ENCODE data around the gene PAGE2B.
A peak's percentile ranks its signal among the peaks of the same experiment; 100 is the strongest.
"Not testable (repeated sequence)": the region's sequence is repeated elsewhere in the genome, so short reads cannot be mapped to it uniquely, and the experiment has no call there.

The PAGE2B gene, protein sequence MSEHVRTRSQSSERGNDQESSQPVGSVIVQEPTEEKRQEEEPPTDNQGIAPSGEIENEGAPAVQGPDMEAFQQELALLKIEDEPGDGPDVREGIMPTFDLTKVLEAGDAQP

DNA sequence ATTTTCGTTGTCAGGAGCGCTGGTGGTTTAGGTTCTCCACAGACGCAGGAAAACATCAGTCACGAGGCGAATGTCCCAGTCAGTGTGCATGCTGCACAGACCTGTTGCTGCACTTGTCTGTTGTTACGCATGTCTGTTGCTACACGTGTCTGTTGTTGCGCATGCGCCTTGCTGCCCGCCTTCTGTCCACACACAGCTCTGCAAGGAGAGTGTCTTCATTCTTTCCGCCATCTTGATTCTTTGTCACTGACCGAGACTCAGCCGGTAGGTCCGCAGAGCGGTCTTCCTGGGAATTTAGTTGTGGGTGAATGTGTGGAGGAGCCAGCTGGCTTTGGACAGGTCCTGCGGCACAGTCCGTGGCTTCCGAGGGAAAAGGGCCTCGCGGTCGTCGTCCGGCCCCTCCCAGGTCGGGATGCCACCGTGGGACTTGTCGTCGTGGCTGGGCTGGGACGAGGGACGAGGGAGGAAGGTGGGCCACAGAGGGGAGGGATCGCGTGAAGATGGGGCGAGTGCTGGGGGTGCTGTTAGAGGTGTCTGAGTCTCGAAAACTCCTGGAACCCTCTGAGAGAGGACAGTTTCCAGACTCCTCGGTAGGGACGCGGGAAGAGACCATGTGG, at the start of gene PAGE2B:
Gene PAGE2B, plus strand, starts transcription at position 180 of the 617 bp plus-strand sequence. CDS start 1,012 bp downstream, outside the sequence.
- DNase-seq = no peak

DNA sequence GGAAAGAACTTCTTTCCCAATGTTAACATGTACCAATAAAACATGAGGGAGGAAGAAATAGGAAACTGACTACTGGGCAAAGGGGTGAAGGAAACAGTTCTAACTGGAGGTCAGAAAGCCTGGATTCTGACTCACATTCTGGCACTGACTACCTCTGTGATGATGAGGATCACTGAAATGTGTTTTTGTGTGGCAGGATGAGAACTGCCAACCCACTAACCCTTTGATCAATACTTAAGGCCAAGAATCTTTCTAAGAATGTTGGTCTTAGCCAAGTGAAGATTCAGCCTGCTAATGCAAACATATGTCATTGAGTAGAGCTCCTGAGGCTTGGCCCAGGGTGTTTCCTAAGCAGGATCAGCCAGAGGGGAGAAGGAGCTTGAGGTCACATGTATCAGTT, 48.7 kb upstream of the PAGE2B start:
- peak; percentile 5 for DNase-seq

DNA sequence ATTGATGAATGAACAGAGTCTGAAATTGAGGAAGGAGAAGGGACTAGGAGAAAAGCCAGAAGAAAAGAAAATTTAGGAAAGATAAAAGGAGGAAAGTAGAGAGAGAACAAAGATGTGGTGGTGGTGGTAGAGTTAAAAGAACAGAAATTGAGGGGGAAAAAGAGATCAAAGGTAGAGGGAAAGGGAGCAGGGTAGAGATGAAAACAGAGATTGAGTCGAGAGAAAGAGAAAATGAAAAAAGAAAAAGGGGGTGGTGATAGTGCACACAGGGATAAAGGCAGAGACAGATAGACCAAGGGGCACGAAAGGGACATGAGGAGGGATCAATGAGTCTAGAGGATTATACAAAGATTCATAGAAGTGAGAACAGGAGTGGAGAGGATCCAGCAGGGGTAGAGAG, 48.0 kb upstream of the PAGE2B start:
- DNase-seq = no peak

DNA sequence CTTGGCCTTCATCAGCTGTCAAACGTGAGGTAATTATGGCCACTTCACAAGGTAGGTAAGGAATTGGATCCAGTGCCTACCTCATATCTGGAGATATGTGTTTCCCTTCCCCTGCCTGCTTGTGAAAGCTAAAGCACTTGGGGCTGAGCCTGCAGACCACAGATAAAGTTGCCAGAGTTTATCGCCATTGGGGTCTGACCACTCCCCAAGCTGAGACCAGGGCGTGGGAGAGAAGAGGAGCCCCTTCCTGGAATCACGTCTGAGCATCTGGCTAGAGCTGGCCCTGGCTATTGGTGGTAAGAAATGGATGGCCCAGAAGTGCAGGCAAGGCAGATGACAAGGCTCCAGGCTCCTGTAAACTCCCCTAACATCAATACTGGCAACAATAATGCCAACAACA, 46.8 kb upstream of the PAGE2B start:
- DNase-seq = no peak

DNA sequence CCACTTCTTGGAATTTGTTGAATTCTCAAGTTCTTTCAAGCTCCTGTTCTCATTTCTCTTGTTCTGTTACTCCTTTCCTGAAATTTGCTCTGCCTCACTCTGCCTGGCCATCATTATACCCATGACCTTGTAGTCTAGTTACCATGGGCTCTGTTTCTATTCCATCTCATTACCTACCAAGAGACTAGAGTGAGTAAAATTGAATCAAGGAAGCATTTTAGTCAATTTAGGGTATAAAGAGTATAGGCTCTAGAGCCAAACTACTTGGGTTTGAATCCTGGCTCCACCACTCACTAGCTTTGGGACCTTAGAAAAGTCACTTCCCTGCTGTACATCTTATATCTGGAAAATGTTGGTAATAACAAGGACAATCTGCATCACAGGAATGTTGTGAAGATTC, 46.2 kb upstream of the PAGE2B start:
- DNase-seq = no peak

DNA sequence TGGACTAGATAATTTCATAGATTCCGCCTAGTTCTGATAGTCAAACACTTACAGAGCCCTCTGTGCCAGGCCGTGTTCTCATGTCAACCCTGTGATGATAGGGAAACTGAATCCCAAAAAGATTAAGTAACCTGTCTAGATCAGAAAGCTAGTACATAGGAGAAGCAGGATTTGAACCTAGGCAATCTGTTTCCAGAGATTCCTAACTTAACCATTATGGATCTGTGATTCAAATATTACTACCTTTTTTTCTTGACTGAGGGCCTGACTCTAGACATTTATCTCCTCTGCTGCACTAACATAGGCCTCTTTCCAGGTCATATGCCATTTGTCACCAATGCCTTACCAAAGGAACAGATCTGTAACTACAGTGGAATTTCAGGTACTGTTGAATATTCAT, 45.5 kb upstream of the PAGE2B start:
- no peak for DNase-seq

DNA sequence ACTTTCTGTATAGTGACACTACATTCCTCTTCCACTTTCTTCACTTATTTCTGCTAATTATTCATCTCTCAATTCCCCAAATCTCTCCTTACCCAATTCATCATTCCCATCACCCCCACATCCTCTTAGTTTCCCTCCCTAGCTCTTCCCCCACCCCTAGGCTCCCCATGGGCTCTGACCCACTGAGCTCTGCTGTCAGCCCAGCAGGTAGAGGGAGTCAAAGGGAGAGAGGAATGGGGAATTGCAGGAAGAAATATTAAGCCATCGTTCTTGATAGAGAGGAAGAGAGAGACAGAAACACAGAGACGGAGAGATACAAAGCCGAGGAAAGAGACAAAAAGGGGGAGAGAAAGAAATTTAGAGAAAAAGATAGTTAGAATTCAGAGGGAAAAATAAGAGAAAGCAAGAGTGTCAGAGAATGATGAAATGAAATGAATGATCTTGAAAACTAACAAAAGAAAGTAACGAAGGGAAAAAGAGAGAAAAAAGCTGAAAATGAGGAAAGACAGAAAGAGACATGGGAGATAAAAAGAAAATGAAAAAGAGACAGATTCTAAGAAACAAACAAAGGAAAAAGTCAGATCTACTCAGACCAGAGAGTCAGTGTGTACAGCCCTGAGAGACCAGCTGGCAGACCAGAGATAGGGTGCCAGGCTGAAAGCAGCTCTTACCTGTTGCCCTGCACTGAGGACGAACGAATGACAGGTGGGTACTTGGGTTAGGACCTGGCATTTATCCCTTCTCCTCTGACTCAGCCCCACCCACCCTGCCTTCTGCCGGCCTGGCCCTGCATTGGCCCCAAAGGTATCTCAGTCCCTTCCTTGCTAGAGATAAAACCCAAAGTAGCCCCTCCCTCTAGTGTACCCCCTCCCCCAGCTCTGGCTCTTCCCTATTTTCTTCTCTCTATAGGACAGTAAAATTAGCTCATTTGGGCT, 44.3 kb upstream of the PAGE2B start, which contains the start of gene ALAS2:
Gene ALAS2, minus strand, starts transcription at position 707 of the 935 bp plus-strand sequence. CDS start 4,977 bp downstream, outside the sequence.
- DNase-seq = no peak

DNA sequence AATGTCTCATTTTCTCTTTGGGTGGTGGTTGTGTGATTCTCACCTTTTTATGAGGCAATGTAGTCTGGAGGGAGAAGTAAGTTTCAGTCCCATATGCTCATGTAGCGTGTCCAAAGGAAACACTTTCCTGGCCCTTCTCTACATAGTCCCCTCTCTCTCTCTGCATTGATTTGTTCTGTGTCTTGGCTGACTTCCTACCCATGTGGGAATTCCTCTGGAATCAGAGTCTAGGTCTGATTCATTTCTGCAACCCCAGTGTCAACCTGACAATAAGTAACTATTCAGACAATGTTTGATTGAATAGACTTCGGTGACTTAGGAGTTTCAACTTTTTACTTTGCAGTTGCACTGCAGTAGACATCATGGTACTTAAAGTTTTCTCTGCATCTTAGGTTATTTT, 41.4 kb upstream of the PAGE2B start:
- DNase-seq = no peak

DNA sequence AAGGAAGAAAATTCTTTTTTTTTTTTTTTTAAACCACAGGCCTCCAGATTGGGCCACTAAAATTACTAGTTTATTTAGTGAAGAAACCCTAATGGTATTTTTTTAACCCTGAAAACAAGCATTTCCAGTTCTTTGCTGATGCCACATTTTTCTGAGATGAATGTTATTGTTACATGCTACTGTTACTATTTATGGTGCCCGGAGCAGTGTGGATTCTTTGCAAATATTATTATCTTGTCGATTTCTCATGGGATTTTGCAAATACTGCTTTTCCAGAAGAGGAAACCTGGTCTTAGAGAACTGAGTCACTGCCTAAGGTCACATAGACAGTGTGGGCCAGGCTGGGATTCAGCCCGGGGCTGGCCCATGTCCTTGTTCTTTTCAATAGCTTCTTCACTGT, 35.4 kb upstream of the PAGE2B start:
- no peak for DNase-seq

DNA sequence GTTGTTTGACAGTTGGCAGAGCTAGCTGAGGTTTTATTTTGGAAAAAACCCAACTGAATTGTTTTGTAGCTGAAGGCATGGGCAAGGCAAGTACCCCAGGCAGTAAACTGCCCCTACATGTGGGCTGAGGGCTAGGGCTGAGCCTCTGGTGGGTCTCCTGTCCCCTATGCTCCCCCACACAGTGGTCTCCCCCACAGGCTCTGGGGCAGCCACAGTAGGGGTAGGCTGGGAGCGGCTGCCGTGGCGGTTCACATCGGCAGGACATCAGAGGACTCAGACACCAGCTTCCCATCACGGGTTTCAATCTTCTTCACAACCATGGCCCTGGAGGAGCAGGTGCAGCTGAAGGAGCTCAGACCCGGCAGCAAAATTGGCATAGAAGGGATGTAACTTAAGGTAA, 33.3 kb upstream of the PAGE2B start:
- no peak for DNase-seq

DNA sequence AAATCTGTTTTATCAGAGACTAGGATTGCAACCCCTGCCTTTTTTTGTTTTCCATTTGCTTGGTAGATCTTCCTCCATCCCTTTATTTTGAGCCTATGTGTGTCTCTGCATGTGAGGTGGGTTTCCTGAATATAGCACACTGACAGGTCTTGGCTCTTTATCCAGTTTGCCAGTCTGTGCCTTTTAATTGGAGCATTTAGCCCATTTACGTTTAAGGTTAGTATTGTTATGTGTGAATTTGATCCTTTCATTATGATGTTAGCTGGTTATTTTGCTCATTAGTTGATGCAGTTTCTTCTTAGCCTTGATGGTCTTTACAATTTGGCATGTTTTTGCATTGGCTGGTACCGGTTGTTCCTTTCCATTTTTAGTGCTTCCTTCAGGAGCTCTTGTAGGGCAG, 24.2 kb upstream of the PAGE2B start:
- DNase-seq = not testable (repeated sequence)

DNA sequence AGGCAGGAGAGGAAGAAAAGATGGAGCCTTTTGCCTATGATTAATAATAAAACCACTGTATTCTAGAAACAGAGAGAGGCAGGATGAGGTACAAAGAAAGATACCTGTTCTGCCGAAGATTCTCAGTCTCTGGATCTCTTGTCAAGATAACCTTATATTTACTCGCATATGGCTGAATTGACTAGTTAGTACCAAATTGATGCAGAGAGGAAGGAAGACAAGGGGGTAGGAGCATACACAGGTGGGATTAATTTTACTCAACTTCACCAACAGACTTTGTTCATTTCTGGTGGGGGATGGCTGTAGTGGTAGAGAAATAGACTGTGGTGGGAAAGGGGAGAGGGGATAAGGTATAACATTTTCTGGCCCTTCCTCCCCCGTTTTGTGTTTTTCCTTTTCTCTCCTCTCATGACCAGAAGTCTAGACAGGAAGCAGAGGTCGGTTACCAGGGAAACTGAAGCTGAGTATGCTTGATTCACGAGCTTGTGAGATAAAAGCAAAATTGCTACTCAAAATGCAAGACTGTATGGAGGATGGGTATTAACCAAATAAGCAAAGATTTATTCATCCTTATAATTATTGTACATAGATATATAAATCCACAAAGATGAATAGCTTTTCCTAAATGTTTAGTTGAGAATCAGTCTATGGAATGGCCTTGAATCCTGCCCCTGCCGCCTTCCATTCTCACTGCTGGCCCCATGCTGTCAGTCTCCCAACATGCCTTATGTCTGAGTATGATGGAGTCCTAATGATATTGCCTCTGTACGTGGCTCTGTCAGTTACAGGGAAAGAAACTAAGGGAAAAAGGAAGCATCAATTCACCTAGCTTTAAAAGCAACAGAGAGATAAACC, 17.8 kb upstream of the PAGE2B start:
- DNase-seq = peak; percentile 38

DNA sequence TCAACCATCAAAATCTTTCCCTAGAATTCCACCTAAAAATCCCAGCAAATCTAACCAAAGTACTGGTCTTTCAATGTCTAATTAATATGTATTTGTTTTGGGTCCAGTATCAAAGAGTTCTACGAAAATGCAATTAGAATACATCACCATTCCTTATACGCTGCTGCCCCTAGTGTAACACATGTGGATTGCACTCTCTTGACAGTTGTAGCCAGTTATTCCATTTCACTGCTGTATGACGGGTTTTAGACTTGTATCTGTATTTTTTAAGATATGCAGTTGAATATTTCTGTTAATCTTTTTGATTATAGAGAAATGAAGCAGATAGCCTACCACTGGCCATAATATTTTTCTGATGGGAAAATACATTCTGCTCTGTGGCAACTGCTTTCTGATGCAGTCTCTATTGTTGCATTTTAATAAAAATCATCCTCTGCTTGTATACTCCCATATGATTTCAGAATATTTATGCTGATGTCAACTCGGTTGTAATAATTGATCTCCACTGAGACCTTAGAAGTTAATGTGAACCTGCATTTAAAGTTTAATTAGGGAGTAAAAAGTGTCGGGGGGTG, 17.1 kb upstream of the PAGE2B start:
- DNase-seq = peak; percentile 22

DNA sequence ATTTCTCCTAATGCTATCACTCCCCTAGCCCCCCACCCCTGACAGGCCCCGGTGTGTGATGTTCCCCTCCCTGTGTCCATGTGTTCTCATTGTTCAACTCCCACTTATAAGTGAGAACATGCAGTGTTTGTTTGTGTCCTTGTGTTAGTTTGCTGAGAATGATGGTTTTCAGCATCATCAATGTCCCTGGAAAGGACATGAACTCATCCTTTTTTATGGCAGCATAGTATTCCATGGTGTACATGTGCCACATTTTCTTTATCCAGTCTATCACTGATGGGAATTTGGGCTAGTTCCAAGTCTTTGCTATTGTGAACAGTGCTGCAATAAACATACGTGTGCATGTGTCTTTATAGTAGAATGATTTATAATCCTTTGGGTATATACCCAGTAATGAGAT, 7.7 kb upstream of the PAGE2B start:
- DNase-seq = not testable (repeated sequence)

DNA sequence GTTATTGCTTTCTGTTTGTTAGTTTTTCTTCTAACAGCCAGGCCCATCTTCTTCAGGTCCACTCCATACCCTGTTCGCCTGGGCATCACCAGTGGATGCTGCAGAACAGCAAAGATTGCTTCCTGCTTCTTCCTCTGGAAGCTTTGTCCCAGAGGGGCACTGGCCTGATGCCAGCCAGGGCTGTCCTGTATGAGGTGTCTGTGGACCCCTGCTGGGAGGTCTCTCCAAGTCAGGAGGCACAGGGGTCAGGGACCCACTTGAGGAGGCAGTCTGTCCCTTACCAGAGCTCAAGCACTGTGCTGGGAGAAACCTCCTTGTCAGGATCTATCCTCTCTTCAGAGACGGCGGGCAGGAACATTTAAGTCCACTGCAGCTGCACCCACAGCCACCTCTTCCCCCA, 2.5 kb upstream of the PAGE2B start:
- DNase-seq = no peak

DNA sequence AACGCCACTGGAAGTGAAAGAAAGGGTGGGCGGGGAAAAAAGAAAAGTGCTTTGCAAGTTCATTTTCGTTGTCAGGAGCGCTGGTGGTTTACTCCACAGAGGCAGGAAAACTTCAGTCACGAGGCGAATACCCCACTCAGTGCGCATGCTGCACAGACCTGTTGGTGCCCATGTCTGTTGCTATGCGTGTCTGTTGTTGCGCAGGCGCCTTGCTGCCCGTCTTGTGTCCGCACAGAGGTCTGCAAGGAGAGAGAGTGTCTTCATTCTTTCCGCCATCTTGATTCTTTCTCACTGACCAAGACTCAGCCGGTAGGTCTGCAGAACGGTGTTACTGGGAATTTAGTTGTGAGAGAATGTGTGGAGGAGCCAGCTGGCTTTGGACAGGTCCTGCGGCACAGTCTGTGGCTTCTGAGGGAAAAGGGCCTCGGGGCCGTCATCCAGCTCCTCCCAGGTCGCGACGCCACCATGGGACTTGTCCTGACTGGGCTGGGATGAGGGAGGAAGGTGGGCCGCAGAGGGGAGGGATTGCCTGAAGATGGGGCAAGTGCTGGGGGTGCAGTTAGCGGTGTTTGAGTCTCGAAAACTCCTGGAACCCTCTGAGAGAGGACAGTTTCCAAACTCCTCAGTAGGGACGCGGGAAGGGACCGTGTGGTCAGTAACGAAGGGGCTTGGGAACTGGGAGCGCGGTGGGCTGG, 14.1 kb downstream of the PAGE2B start, which contains the start of gene PAGE2:
Gene PAGE2, plus strand, starts transcription at position 224 of the 695 bp plus-strand sequence. CDS start 1,003 bp downstream, outside the sequence.
- no peak for DNase-seq

DNA sequence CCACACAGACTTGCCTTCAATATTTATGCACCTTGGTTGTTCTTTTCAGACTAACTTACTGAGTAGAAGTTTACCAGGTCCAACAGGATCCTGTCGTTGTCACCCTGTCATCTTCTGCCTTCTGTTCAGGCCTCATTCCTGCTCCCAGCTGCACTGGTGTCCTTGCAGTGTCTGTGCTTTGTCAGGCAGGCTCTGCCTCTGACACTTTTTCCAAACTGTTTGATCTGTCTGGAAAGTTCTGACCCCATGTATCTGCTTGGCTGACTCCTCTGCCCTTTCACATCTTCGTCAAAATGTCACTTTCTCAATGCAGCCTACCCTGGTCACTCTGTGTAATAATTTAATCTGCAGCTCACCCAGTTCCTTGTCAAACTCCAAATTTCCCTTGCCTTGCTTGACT, 23.9 kb downstream of the PAGE2B start:
- DNase-seq = no peak

DNA sequence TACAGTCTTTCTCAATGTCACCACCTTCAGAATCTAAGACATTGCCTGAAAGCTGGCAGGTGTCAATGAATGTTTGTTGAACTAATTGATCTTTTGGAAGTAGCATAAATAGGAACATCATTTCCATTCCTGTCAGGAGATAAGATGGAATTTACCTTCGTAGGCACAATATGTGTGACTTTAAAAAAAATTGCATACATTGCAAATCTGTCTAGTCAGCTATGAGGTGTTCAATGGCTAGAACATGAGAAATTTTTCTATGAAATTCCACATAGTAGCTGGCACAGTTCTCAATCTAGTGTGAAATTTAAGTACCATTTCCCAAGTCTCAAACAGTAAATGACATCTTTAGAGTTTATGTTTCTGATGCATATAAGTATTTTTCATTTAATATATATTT, 24.3 kb downstream of the PAGE2B start:
- no peak for DNase-seq

DNA sequence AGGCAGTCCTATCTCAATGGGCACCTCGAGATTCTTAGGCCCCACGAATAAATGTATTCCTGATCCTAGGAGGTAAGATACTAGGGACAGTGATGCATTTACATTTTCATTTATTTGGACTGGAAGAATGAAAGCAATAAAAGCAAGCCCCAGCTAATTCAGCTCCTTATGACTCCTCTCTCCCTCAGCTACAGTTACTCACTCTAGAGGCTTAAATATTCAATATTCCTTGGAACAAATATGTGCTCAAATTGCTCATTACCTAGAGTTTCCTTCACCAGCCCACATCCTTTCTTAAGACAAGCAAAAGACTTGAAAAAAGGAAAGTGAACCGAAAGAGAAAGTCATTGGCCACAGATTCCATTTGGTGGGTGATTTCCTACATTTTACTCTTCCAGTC, 27.9 kb downstream of the PAGE2B start:
- DNase-seq = no peak

DNA sequence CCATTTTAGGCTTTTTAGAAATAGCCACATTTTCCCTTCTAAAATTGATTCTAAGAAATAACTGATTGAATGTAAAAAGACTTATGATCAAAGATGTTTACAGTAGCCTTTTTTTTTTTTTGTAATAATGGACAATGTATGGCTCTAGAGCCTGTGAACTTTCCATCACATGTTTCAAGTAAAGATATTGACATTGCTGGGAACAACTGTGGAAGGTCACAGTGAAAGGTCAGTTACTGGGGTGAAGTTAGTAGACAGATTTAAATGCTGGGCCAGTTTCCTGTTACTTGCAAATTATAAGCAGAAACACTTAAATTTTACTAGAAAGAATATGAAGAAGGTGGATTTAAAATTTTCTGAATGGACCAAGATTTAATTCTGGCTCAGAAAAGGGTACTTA, 32.4 kb downstream of the PAGE2B start:
- no peak for DNase-seq

DNA sequence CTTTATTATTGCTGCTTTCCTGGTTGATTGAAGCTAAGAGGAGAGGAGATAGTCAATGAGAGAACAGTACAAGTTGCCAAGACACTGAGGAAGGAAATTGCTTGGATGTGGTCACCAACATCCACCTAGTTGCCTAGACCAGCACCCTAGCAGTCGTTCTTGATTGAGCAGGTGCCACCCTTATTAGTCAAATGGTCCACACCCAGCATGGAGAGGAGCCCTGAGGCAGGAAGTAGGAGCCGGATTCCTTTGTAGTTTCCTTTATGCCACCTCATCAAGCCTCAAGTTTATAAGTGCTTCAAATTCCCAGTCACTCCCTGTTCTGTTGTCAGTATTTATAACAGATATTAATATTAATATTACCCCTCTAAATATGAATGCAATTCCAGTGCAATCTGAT, 33.1 kb downstream of the PAGE2B start:
- no peak for DNase-seq

DNA sequence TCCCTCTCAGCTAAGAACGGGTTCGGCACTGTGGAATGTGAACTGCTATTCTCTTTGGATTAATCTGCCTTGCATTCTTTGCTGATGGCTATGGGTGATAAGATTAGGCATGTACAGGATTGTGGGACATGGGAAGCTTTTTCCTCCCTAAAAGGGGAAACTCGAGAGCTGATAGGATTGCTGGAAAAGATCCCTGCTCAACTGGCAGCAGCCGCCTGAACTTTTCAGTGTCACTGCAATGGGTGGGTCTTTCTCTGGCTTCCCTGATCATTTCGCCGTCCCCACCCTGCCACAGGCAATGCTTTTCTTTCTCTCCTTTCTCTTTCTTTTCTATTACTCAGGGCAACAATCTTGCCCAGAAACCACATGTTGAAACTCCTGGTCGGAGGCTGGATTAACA, 34.5 kb downstream of the PAGE2B start:
- DNase-seq = no peak

All from fibroblast of upper back skin (primary cell).